DND-41 (cell line): ENCODE measurements around the gene DDX3X.

Experiments used
- ATAC-seq: fragments of 200-7000 bp; cut with Tn5 transposase; 3 replicates; pipeline ENCODE4 v1.9.1; 2021; ENCODE audit warnings: low read depth; ENCODE audit not compliant: insufficient read depth
- DNase-seq: peaks from one replicate; pipeline ENCODE4 v3.0.0-alpha.2; 2020
- H2AFZ ChIP-seq: 2 replicates; pipeline ENCODE4 v1.6.0; 2012; ENCODE audit warnings: low read depth, low read length
- H3K27ac ChIP-seq: 2 replicates; pipeline ENCODE4 v1.5.1; 2012; ENCODE audit warnings: low read length, inconsistent platforms
- H3K27me3 ChIP-seq: fragments of 200-600 bp; sonication (generic); 2 replicates; pipeline ENCODE4 v1.6.0; 2012; ENCODE audit warnings: low read length, mild to moderate bottlenecking, inconsistent platforms; ENCODE audit not compliant: insufficient read depth, poor library complexity
- H3K36me3 ChIP-seq: 2 replicates; pipeline ENCODE4 v1.5.1; 2012; ENCODE audit warnings: low read length, inconsistent platforms; ENCODE audit not compliant: insufficient read depth
- H3K4me1 ChIP-seq: 2 replicates; pipeline ENCODE4 v1.5.1; 2012; ENCODE audit warnings: mild to moderate bottlenecking, low read length; ENCODE audit not compliant: insufficient read depth
- H3K4me2 ChIP-seq: 2 replicates; pipeline ENCODE4 v1.6.0; 2012; ENCODE audit warnings: mild to moderate bottlenecking, moderate library complexity, low read length, inconsistent platforms; ENCODE audit not compliant: insufficient read depth
- H3K4me3 ChIP-seq, 2 experiments: fragments of 200-600 bp in 1 of 2; shearing (Covaris generic) in 1 of 2; 2 replicates each; pipeline ENCODE4 v1.5.1; 2012 to 2016; ENCODE audit warnings: inconsistent platforms in 2 of 2, low read length in 2 of 2, mild to moderate bottlenecking in 2 of 2, low read depth in 1 of 2, moderate library complexity in 1 of 2
- H3K79me2 ChIP-seq: 2 replicates; pipeline ENCODE4 v1.6.0; 2012; ENCODE audit warnings: low read length, inconsistent platforms; ENCODE audit not compliant: insufficient read depth
- H3K9ac ChIP-seq: 2 replicates; pipeline ENCODE4 v1.6.0; 2012; ENCODE audit warnings: low read depth, mild to moderate bottlenecking, inconsistent platforms, low read length, moderate library complexity
- H3K9me3 ChIP-seq: 2 replicates; pipeline ENCODE4 v1.5.1; 2012; ENCODE audit warnings: low read length, moderate library complexity, mild to moderate bottlenecking, inconsistent platforms; ENCODE audit not compliant: insufficient read depth, severe bottlenecking
- H4K20me1 ChIP-seq: 2 replicates; pipeline ENCODE4 v1.6.0; 2012; ENCODE audit warnings: low read length; ENCODE audit not compliant: insufficient read depth
- EZH2 ChIP-seq: IDR thresholded peaks from 3 replicates; pipeline ENCODE4 v1.6.1; 2012; ENCODE audit warnings: borderline replicate concordance, low read depth, mild to moderate bottlenecking, moderate library complexity, low read length, inconsistent platforms; ENCODE audit not compliant: severe bottlenecking
- TF ChIP-seq, protein P1 (sequence below): IDR thresholded peaks from 2 replicates; pipeline ENCODE4 v1.5.1; 2012; ENCODE audit warnings: borderline replicate concordance, low read length, moderate library complexity, mild to moderate bottlenecking; ENCODE audit not compliant: poor library complexity, severe bottlenecking; ENCODE audit errors: extremely low read depth

The DDX3X gene

DNA sequence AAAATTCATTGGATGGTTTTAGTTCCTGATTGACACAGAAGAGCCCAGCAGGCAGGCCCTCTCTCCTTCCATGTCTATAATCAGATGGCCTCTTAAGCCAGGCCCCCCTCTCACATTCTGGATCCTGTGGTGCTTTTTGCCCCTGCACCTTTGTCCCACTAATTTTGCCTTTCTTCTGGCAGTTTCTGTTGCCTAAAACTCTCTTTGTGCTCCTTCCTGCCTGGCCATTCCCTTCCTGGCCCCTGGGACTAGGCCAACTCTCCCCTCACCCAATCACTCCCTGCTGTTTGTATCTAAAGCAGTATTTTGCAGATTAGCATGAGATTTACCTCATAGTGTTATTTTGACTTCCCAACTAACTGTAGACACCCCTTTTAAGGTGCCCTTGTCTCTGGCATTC is 42.7 kb upstream of the DDX3X start:
- ATAC-seq: no peak
- Histone ChIP-seq H3K4me2 (no peak overlapping the region), H3K27ac (no peak overlapping the region), H3K9me3 (peaks cover 3% of the 10 kb centered on the region), H2AFZ (no peak overlapping the region), H3K79me2 (no peaks in the 10 kb centered on the region), H3K9ac (no peak overlapping the region), H4K20me1 (no peaks in the 10 kb centered on the region), H3K27me3 (no peaks in the 10 kb centered on the region), H3K4me3 (no peak overlapping the region), H3K4me1 (no peaks in the 10 kb centered on the region), H3K36me3 (no peaks in the 10 kb centered on the region)
- TF ChIP-seq EZH2: no peak
- TF ChIP-seq, protein P1, sequence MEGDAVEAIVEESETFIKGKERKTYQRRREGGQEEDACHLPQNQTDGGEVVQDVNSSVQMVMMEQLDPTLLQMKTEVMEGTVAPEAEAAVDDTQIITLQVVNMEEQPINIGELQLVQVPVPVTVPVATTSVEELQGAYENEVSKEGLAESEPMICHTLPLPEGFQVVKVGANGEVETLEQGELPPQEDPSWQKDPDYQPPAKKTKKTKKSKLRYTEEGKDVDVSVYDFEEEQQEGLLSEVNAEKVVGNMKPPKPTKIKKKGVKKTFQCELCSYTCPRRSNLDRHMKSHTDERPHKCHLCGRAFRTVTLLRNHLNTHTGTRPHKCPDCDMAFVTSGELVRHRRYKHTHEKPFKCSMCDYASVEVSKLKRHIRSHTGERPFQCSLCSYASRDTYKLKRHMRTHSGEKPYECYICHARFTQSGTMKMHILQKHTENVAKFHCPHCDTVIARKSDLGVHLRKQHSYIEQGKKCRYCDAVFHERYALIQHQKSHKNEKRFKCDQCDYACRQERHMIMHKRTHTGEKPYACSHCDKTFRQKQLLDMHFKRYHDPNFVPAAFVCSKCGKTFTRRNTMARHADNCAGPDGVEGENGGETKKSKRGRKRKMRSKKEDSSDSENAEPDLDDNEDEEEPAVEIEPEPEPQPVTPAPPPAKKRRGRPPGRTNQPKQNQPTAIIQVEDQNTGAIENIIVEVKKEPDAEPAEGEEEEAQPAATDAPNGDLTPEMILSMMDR: no peak
- DNase-seq: no peak

DNA sequence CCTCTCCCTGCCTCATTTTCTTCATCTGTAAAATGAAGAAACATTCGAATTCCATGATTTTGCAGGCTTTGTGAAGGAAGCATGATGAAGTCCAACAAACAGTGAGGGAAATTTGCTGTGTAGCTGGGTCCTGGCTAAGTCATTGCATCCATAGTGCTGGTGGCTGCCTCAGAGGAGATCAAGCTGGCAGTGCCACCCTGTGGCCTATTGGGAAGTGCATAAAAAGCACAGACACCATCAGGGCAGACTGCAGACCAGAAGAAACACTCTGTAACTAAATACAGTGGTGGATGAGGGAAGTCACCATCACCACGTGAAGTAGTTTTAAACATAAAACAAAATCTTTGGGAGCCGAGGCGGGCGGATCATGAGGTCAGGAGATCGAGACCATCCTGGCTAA is 40.7 kb upstream of the DDX3X start:
- no peak overlapping the region for H2AFZ ChIP-seq
- H3K79me2 ChIP-seq: no peaks in the 10 kb centered on the region

DNA sequence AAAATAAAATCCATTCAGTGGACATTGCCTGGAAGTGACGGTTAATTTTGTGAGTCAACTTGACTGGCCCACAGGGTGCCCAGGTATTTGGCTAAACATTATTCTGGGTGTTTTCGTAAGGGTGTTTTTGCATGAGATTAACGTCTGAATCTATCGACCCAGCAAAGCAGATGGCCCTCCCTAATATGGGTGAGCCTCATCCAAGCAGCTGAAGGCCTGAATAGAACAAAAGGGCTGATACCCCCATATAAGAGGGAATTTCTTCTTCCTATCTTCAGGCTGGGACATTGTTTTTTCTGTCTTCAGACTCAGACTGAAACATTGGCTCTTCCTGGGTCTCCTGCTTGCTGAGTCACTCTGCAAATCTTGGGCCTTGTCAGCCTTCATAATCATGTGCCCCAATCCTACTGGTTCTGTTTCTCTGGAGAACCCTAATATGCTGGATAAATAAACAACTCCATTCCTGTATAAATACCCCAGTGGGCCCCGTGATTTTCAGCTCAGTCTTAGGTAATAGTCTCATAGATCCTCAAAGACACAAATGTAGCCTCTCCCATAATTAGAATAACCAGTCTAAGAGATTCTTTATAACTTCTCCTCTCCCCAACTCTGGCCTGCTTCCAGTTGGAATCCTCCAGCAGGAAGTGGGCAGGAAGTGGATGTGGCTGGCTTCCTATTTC is 33.1 kb upstream of the DDX3X start:
- Histone ChIP-seq H4K20me1 (no peaks in the 10 kb centered on the region), H3K4me1 (peaks cover 5% of the 10 kb centered on the region; the same call in 1 of the 2 replicates), H3K36me3 (no peaks in the 10 kb centered on the region), H3K4me2 (no peak overlapping the region), H3K9me3 (no peaks in the 10 kb centered on the region), H3K79me2 (no peaks in the 10 kb centered on the region), H3K4me3 (no peak overlapping the region), H3K27ac (no peak overlapping the region), H3K27me3 (no peaks in the 10 kb centered on the region), H2AFZ (no peak overlapping the region), H3K9ac (no peak overlapping the region)
- no peak for TF ChIP-seq EZH2
- TF ChIP-seq, protein P1: no peak
- DNase-seq (no peak), ATAC-seq (no peak)

More for the DNA sequence above, 40.7 kb upstream of the DDX3X start:
- no peak overlapping the region for H3K27ac ChIP-seq
- no peaks in the 10 kb centered on the region for H3K36me3 ChIP-seq
- H3K27me3 ChIP-seq: no peaks in the 10 kb centered on the region
- H3K4me3 ChIP-seq: no peak overlapping the region
- peak; percentile 52; the same call in 1 of the 3 replicates for ATAC-seq
- TF ChIP-seq, protein P1: peak; percentile 32
- no peak for TF ChIP-seq EZH2
- no peak for DNase-seq
- H3K9ac ChIP-seq: no peak overlapping the region
- no peaks in the 10 kb centered on the region for H3K4me1 ChIP-seq
- no peaks in the 10 kb centered on the region for H4K20me1 ChIP-seq
- H3K4me2 ChIP-seq: no peak overlapping the region
- H3K9me3 ChIP-seq: peaks cover 3% of the 10 kb centered on the region
